Astrocyte of the spinal cord (primary cell): ENCODE measurements around the gene TEX26.
"Not testable (repeated sequence)": the region's sequence is repeated elsewhere in the genome, so short reads cannot be mapped to it uniquely, and the experiment has no call there.

ENCODE experiments used
- DNase-seq: peaks from one replicate; pipeline ENCODE4 v3.0.0; 2011; ENCODE audit warnings: low read depth, low spot score
- H3K4me3 ChIP-seq: 2 replicates; pipeline ENCODE4 v1.5.1; 2011; ENCODE audit warnings: low read depth, mild to moderate bottlenecking, low read length, moderate library complexity
- CTCF ChIP-seq: IDR thresholded peaks from 2 replicates; pipeline ENCODE4 v1.5.1; 2012; ENCODE audit warnings: low read depth, mild to moderate bottlenecking, low read length, inconsistent platforms
- in situ Hi-C: cut with HindIII; loops from 2 replicates; pipeline ENCODE4 v1.10.0; 2017; ENCODE audit warnings: low sequenced_read_pairs

TEX26 gene

GRCh38 chr13:30918662-30919405 lies 13.6 kb upstream of the TEX26 start:
- no peak for DNase-seq
- in situ Hi-C loops, result no loop called here
- no peak for TF ChIP-seq CTCF
- H3K4me3 ChIP-seq, result no peak overlapping the region

GRCh38 chr13:30920162-30920909 lies 12.1 kb upstream of the TEX26 start:
- in situ Hi-C loops, result no loop called here
- TF ChIP-seq CTCF, result no peak
- H3K4me3 ChIP-seq, result no peak overlapping the region
- DNase-seq, result no peak

- TF ChIP-seq CTCF, result no peak
- H3K4me3 ChIP-seq, result no peak overlapping the region
- in situ Hi-C loops, result no loop called here
- DNase-seq, result no peak
Observed at GRCh38 chr13:30923418-30923817, 9.0 kb upstream of the TEX26 start.

- H3K4me3 ChIP-seq, result no peak overlapping the region
- no peak for DNase-seq
- TF ChIP-seq CTCF, result no peak
- in situ Hi-C loops, result no loop called here
Observed at GRCh38 chr13:30924721-30925120, 7.7 kb upstream of the TEX26 start.

- DNase-seq, result no peak
- in situ Hi-C loops, result no loop called here
- no peak for TF ChIP-seq CTCF
- no peak overlapping the region for H3K4me3 ChIP-seq
Observed at GRCh38 chr13:30925429-30925828, 7.0 kb upstream of the TEX26 start.

GRCh38 chr13:30926781-30927180 lies 5.7 kb upstream of the TEX26 start:
- in situ Hi-C loops, result no loop called here
- no peak for DNase-seq
- TF ChIP-seq CTCF, result no peak
- H3K4me3 ChIP-seq, result no peak overlapping the region

GRCh38 chr13:30927188-30927587 lies 5.3 kb upstream of the TEX26 start:
- H3K4me3 ChIP-seq, in situ Hi-C loops: not testable (repeated sequence)
- DNase-seq, result peak; percentile 9
